GM18861 (cell line): ENCODE data around the gene RTN1.

Experiments used
- ATAC-seq: cut with Tn5 transposase; IDR thresholded peaks from one replicate; pipeline ENCODE4 v1.9.1; 2021; ENCODE audit not compliant: unreplicated experiment

The RTN1 gene

GRCh38 chr14:59850458-59850857 lies 20.1 kb downstream of the RTN1 start:
- no peak for ATAC-seq

GRCh38 chr14:59849411-59850130 lies 21.0 kb downstream of the RTN1 start:
- ATAC-seq: no peak

GRCh38 chr14:59848671-59849070 lies 21.9 kb downstream of the RTN1 start:
- no peak for ATAC-seq

GRCh38 chr14:59847711-59848110 lies 22.9 kb downstream of the RTN1 start:
- ATAC-seq: no peak

GRCh38 chr14:59846595-59846994 lies 24.0 kb downstream of the RTN1 start:
- no peak for ATAC-seq

GRCh38 chr14:59845245-59845644 lies 25.3 kb downstream of the RTN1 start:
- no peak for ATAC-seq

GRCh38 chr14:59844186-59844812 lies 26.3 kb downstream of the RTN1 start:
- ATAC-seq: no peak

GRCh38 chr14:59836116-59836515 lies 34.5 kb downstream of the RTN1 start:
- no peak for ATAC-seq

GRCh38 chr14:59832653-59833294 lies 37.8 kb downstream of the RTN1 start:
- ATAC-seq: no peak

GRCh38 chr14:59831121-59831730 lies 39.4 kb downstream of the RTN1 start:
- no peak for ATAC-seq

GRCh38 chr14:59830338-59830734 lies 40.2 kb downstream of the RTN1 start:
- ATAC-seq: no peak

GRCh38 chr14:59829469-59830337 lies 40.9 kb downstream of the RTN1 start:
- no peak for ATAC-seq

GRCh38 chr14:59828276-59828675 lies 42.3 kb downstream of the RTN1 start:
- ATAC-seq: no peak

- no peak for ATAC-seq
Measured at GRCh38 chr14:59827401-59827800, 43.2 kb downstream of the RTN1 start.

GRCh38 chr14:59826150-59826549 lies 44.4 kb downstream of the RTN1 start:
- ATAC-seq: no peak

GRCh38 chr14:59823179-59823578 lies 47.4 kb downstream of the RTN1 start:
- no peak for ATAC-seq

- no peak for ATAC-seq
Measured at GRCh38 chr14:59819446-59820088, 51.0 kb downstream of the RTN1 start.

- no peak for ATAC-seq
Measured at GRCh38 chr14:59816941-59817340, 53.6 kb downstream of the RTN1 start.

- ATAC-seq: no peak
Measured at GRCh38 chr14:59814988-59815387, 55.6 kb downstream of the RTN1 start.

GRCh38 chr14:59811815-59812214 lies 58.8 kb downstream of the RTN1 start:
- ATAC-seq: no peak
